AG20443 (cell line): ENCODE data around the gene RAP2B.

Experiments
- DNase-seq: peaks from one replicate; pipeline ENCODE4 v3.0.0; 2012; ENCODE audit warnings: low spot score, mixed read lengths

The RAP2B gene

DNA sequence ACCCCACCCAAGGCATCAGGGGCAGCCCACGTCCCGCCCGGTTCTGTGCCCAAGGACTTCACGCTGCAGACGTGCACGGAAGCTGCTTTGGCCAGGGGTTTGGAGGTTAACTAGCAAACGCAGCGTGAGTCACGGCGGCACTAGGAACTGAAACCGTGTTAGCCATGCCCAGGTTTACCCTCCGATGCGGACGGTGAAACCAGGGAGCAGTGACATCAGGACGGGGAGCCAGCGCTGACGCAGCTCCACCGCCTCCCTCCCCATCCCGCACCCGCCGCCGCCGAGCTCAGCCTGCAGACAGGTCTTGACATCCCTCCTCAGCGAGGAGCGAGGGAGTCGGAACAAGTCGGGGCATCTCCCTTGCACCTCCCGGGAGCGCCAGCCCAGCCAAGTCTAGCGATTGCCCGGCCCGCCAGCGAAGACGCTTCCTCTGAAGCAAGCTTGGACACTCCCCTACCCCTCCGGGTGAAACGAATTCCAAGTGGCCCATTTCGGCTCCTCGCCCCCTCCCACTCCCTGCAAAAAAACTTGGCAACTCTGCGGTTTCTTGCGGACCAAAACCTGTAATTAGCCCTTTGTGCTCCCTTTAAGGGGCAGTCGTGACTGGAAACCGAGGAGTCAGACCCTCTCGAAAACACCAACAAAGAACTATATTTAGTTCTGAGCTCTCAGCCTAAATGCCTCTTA is 1.4 kb upstream of the RAP2B start:
- DNase-seq = peak; percentile 82

DNA sequence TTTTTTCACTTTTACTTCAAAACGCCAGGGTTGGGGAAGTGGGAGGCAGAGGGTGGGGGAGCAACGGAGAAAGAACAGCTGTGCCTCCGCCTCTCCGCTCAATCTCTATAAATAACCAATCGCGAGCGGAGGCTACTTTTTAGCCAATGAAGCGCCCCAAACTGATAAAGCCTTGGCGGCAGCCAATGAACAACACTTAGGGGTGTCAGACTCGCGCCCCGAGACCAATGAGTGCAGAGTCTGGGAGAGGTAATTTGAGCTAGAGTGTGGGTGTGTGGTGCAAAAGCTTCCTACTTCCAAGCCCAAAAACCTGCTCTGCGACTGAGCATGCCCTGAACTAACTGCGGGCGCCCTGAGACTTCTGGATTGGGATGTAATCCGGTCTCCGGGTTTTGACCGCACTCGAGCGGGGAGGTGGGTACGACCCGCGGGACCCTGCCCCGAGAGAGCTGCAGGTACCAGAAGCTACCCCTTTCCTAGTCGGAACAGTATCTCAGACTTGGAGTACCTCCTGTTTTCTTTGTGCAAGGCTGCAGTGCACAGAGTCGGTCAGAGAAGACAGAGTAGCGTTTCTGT is 800 bp upstream of the RAP2B start:
- peak; percentile 95 for DNase-seq

DNA sequence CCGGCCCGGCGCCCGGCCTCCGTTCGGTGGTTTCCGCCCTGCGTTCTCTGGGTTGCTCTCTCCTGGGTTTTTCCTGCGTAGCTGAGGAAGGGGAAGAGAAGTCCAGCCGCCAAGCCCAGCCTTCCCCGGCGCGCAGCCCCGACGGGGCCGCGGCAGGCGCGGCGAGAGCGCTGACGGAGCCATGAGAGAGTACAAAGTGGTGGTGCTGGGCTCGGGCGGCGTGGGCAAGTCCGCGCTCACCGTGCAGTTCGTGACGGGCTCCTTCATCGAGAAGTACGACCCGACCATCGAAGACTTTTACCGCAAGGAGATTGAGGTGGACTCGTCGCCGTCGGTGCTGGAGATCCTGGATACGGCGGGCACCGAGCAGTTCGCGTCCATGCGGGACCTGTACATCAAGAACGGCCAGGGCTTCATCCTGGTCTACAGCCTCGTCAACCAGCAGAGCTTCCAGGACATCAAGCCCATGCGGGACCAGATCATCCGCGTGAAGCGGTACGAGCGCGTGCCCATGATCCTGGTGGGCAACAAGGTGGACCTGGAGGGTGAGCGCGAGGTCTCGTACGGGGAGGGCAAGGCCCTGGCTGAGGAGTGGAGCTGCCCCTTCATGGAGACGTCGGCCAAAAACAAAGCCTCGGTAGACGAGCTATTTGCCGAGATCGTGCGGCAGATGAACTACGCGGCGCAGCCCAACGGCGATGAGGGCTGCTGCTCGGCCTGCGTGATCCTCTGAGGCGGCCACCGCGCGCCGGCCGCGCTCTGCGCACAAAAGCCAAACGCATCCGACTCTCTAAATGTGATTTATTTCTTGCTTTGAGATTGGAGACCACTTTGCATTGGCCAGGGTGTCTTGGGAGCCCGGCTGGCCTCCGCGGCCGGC is 727 bp downstream of the RAP2B start:
- peak; percentile 33 for DNase-seq

DNA sequence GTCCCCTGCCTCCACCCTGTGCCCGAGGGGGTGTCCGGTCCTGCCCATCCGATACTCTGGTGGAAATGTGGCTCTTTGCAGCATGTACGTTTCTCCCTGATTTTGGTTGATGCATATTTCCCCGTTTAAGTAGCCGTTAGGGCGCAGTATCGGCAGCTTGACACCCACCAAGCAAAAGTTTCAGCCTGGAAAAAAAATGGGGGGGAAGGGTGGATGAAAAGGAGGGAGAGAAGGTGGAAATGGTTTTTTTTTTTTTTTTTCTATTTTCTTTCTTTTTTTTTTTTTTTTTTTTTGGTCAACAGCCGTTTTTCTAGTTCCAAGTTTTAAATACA is 1.3 kb downstream of the RAP2B start:
- peak; percentile 35 for DNase-seq

DNA sequence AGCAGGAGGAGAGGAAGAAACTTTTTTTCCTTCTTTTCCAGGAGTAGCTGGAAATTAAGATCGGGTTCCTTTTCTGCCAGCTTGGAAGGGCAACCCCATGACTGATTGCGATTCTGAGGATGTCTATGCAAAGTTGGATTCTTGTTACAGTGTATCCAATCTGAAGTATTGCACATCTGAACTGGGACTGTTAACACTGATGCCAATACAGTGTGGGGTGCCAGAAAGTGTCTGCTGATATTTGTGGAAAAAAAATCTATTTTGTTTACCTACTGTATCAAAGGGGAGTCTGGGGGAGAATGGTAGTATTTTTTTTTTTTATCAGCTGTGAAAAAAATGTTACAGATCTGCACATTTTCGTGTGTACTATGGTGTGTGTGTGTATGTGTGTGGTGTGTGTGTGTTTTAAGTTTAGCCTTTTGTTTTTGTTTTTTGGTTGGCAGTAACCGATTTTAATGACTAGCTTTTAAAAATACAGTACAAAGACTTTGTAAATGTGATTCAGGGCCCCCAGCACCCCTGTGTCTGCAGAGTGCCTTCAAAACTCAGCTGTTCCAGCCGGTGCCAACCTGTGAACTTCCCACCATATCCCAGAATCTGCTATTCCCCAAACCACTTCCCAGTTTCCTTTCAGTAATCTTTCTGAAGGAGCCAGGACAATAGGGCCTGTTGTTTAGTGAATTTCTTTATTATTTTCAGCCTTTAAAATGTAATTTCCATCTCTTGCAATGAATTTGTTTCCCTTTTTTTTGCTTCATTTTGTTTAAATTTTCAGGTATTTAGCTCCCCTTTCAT is 1.9 kb downstream of the RAP2B start:
- DNase-seq = no peak

DNA sequence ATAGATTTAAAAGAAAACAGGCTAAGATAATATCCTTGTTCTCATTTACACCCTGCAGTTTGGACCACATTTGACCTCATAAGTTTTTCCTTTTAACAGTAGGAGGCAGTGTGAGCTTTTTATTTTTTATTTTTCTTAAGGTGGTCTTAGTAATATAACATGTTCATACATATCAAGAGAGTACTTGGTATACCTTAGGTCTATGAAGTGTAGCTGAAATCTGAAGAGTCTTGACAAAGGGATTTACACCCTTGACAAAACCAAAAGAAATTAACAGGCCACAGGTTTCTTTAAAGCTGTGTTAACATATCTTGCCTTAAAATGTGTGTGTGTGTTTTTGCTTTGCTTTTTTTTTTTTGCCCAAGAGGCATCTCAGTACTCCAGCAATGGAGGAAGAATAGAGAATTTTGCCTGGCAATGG is 3.2 kb downstream of the RAP2B start:
- DNase-seq = no peak

DNA sequence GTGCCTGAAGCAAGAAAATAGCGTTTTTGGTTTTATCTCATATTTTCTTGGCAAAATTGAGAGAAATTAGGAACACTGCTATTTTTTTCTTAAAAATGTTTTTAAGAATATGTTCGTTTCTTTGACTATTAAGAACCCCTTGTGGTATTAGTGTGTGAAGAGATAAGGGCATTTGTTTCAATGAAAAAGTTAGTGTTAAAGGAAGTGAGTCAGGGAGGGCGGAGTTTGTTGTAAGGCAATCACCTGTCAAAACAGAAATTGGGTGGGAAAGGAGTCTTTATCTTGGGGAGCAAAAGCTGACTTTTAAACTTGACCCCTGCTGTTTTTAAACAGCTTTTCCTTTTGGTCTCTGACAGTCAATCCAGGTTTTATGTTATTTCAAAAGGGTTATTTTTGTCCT is 4.2 kb downstream of the RAP2B start:
- no peak for DNase-seq

DNA sequence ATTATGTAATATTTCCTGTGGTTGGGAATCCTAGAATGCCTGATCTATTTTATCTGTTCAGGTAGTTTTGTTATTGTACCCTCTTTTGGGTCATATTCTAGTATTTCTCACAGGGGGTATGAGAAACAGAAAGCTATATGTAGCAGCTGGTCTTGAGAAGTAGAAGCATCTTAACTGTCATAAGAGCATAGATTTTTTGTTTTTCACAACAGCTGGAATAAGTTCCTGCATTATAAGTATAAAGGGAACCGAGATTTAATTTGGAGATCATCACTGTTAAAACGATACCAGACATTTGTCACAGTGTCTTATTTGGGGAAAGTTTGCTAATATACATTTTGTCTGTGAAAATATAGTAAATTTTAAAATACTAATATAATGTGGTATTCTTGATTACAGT is 4.8 kb downstream of the RAP2B start:
- DNase-seq = no peak

DNA sequence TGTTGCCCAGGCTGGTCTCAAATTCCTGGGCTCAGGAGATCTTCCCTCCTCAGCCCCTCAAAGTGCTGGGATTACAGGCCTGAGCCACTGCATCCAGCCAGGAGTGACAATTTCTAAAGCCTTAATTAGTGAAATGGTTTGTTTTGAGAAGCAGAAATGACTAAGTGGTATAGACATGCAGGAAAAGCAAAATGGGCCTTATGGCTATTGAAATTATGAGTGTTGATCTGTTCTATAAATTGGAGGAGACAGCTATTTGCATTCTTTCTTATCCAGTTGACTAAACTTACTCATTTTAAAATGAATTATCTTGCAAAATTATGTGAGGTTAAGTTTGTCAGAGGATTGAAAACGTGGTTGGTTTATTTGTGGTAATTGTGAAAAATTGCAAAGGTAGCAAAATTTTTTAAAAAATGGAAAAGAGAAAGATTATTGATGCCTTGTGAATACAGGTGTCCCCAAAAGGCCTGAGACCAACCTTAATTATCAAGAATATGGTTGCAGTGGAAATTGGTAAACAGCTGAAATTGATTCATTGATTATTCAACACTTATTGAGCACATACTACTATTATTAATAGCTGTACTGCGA is 7.9 kb downstream of the RAP2B start:
- DNase-seq = no peak

DNA sequence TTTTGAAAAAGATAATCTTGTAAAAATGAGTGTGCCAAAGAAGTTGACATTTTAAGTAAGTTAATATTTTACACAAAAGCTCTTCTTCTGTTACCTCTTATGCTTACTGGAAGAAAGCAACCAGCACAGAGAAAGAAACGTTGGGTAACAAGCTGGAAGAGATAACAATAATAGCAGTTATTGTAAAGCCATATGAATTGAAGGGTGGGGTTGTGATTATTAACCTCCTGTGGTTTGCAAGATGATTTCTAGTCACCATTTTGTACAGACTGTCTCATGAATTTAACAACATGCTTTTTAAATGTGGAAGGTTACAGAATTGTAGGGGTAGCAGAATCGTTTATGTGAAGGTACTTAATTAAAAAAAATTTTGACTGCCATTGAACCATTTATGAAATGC is 9.2 kb downstream of the RAP2B start:
- no peak for DNase-seq

DNA sequence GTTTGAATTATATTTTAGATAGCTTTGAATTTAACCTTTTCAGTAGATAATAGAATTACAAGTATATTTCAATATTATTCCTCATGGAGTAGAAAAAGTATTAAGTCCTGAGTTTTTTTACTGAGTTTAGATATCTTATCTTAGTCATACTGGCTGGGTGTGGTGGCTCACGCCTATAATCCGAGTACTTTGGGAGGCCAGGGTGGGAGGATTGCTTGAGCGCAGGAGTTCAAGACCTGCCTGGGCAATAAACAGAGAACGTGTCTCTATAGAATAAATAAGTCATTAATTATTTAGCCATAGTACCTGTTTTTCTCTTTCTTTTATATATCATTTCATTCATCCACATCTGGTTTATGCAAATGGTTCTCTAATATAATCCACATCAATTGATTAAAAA is 9.9 kb downstream of the RAP2B start:
- DNase-seq = no peak

DNA sequence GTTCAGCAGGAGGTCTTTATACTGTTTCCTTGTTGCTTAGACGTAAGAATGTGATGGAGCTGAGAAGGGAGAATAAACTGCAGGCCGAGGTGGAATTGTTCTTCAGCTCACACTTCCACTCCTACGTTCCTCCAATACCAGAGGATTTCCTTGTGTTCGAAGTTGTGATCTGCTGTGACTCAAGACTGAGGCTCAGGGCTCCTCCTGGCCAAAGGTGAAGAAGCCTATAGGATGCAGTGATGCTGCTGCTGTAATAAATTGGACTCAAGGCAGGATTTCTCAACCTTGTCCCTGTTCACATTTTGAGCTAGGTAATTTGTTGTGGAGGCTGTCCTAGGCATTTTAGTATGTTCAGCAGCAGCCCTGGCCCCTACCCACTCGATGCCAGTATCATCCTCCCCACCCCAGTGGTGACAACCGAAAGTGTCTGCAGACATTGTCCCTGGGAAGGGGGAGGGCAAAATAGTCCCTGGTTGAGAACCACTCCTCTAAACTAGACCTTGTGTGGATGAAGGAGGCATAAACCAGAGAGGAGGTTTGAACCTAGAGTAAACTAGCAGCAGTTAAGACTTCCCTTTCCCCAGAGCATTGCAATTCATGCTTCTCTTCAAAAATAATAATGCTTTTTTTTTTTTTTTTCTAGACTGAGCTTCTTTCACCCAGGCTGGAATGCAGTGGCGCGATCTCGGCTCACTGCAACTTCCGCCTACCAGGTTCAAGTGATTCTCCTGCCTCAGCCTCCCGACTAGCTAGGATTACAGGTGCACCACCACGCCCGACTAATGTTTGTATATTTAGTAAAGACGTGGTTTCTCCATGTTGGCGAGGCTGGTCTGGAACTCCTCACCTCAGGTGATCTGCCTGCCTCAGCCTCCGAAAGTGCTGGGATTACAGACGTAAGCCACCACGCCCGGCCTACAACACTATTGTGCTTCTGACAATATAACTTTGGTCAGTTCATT is 11.1 kb downstream of the RAP2B start:
- DNase-seq = no peak

DNA sequence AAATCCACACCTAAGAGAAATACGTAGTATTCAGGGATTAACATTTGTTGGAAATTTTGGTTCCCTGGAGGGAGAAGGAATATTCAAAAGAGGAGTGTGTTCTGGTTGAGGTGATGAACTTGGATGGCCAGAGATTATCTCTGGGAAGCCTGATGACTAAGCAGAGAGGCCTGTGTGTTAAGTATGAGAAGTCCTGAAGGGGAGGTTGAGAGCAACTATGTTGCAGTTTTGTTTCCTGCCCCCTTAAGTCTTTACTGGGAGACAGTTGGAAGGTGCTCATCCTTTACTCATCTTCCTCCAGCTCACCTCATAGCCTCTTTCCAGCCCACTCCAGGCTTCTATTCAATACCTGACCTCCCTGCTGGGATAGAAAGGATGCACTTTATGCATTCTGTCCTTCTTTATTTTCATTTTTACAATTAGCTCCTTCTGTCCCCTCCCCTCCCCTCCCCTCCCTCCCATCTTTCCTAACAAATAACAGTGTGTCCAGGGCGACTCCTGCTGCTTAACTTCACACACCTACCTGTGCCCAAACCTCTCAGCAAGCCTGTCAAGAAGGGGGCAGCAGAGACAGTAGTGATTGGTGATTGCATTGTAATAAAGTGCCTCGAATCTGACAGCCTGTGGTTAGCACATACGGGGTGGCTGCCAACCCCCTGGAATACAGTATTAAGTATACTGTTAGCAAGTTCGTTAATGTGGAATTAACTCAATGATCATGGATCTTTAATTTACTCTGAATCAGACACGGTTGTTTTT is 11.9 kb downstream of the RAP2B start:
- peak; percentile 49 for DNase-seq

DNA sequence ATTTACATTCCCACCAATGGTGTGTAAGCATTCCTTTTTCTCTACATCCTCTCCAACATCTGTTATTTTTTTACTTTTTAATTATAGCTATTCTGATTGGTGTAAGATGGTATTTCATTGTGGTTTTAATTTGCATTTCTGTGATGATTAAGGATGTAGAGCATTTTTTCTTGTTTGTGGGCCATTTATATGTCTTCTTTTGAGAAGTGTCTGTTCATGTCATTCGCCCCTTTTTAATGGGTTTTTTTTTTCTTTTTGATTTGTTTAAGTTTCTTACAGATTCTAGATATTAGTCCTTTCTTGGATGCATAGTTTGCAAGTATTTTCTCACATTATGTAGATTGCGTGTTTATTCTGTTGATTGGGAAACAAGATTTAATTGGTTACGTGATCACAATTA is 14.2 kb downstream of the RAP2B start:
- no peak for DNase-seq

DNA sequence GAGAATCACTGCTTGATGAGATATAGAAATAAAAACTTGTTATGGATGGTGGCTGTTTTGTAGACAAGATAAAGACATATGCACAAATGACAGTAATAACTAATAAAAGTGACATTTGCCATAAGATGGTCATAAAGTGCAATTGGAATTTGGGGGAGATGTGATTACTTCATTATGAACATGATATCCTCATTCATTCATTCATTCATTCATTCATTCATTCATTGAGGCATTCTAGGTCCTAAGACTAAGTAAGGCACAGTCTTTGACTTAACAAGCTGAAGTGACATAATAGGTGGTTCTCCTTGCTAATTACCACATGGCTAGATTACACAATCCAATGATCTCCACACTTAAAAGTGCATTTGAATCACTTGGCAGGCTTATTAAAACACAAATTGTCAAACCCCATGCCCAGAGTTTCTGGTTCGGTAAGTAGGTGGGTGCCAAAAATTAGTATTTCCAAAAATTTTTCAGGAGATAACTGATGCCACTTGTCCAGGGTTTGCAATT is 18.9 kb downstream of the RAP2B start:
- DNase-seq = no peak

DNA sequence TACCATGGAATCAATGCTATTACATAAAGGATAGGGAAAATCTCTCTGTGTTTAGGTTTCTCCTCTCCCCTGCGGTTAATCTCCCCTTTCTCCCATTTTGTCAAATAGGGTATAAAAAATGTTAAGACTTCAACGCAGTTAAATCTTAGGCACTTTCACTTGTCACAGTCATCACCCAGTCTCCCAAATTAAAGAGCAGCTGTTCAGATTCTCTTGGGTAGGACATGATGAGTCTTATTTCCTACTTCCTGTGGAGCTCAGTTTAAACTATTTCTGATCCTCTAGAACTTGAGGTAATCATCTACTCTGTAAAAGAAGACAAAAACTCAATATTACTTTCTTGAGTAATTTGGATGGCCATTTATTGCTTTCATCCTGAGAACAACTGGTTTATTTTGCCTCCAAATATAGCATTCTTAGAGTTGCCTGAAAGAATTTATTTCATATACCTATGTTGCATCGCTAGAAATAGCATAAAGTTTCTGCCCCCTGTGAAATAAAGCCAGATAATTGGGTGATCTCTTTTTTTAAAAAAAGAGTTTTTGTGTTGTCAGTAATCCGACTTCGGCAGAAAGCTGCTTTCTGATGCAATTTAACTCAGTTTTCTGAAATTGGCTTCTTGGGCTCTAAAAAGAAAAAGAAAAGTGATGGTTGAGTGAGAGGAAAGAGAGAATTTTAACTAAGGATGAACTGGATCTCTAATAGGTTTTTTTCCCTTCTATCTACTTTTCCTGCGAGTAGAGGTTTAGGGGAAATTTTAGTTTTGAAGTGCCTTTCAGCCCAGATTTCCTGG is 20.7 kb downstream of the RAP2B start:
- DNase-seq = no peak

DNA sequence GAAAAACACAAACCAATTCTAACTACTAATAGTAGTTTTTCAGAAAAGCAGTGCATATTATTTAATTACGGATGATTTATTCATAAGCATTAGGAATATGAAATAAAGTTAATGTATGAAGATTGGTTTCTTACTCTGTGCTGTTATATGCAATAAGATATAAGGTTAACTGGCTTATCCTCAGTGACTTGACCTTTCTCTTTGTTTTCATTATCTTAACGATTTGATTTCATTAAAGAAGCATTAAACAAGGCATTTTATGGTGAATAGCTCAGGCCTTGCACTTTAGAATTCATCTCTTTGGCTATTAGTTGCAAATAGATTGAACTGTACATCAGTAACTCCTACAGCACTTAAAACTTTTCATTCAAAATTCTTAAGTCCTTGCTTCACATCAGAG is 28.9 kb downstream of the RAP2B start:
- DNase-seq = no peak

DNA sequence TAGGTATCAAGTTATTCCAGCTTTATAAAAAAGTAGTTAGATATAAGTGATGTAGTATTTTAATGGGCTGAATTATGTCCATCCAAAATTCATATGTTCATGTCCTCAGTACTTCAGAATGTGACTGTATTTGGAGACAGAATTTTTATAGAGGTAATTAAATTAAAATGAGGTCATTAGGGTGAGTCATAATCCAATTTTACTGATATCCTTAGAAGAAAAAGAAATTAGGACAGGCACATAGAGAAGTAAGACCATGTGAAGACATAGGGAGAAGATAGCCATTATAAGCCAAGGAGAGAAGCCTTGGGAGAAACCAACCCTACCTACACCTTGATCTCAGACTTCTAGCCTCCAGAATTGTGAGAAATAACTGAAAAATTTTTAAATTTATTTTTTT is 30.3 kb downstream of the RAP2B start:
- no peak for DNase-seq
